ENCODE results near the gene FAM163A. TPM values are rescaled to one million over a fixed set of nuclear protein-coding genes. Genes with fewer than 3 reads are reported as not detected.

Gene FAM163A
- total and polyA plus RNA-seq, 4 donors: 0.09 TPM; not detected in 3

GRCh38 chr1:179788259-179788658 is 45.2 kb downstream of the FAM163A start:
- DNase-seq (no peak), ATAC-seq (ENCODE audit: insufficient read depth, low FRiP score) (no peak)
- H3K9me3 ChIP-seq (ENCODE audit: control insufficient read depth in 4 of 4, insufficient read depth in 3 of 4, low read length in 3 of 4): peaks cover 0 to 5% (median 0%) of the 10 kb centered on the region in 4 donors
- H3K9ac ChIP-seq (ENCODE audit: insufficient read depth in 1 of 2, low read length in 2 of 2): no peak overlapping the region
- no peak overlapping the region for H3K4me3 ChIP-seq
- WGBS, 2 donors: 72 to 75% methylated on average over 6 of the region's 6 CpGs
- no peaks in the 10 kb centered on the region for H3K4me1 ChIP-seq (ENCODE audit: control insufficient read depth in 5 of 5, insufficient read depth in 5 of 5, low read length in 5 of 5)
- H3K36me3 ChIP-seq (ENCODE audit: control insufficient read depth in 4 of 4, insufficient read depth in 4 of 4, low read length in 4 of 4): no peaks in the 10 kb centered on the region
- no peak overlapping the region for H3K27ac ChIP-seq (ENCODE audit: low read depth in 1 of 2, low read length in 1 of 2)
- no peak for TF ChIP-seq CTCF (IDR thresholded peaks at IDR 0.05; ENCODE audit: control extremely low read depth, extremely low read depth)
- no peaks in the 10 kb centered on the region for H3K27me3 ChIP-seq (ENCODE audit: control insufficient read depth in 3 of 3, insufficient read depth in 3 of 3, low read length in 2 of 3)

GRCh38 chr1:179793281-179793680 is 50.2 kb downstream of the FAM163A start:
- H3K4me1 ChIP-seq (ENCODE audit: control insufficient read depth in 5 of 5, insufficient read depth in 5 of 5, low read length in 5 of 5): no peaks in the 10 kb centered on the region
- no peak overlapping the region for H3K9ac ChIP-seq (ENCODE audit: insufficient read depth in 1 of 2, low read length in 2 of 2)
- no peaks in the 10 kb centered on the region for H3K36me3 ChIP-seq (ENCODE audit: control insufficient read depth in 4 of 4, insufficient read depth in 4 of 4, low read length in 4 of 4)
- 95 to 96% methylated on average over 4 of the region's 4 CpGs for WGBS, 2 donors
- H3K4me3 ChIP-seq: no peak overlapping the region
- H3K27me3 ChIP-seq (ENCODE audit: control insufficient read depth in 3 of 3, insufficient read depth in 3 of 3, low read length in 2 of 3): peaks cover 0 to 3% (median 0%) of the 10 kb centered on the region in 3 donors
- peaks cover 0 to 3% (median 0%) of the 10 kb centered on the region in 4 donors for H3K9me3 ChIP-seq (ENCODE audit: control insufficient read depth in 4 of 4, insufficient read depth in 3 of 4, low read length in 3 of 4)
- no peak for TF ChIP-seq CTCF (IDR thresholded peaks at IDR 0.05; ENCODE audit: control extremely low read depth, extremely low read depth)
- no peak for DNase-seq
- no peak for ATAC-seq (ENCODE audit: insufficient read depth, low FRiP score)
- no peak overlapping the region for H3K27ac ChIP-seq (ENCODE audit: low read depth in 1 of 2, low read length in 1 of 2)

- peaks cover 0 to 3% (median 0%) of the 10 kb centered on the region in 3 donors for H3K27me3 ChIP-seq (ENCODE audit: control insufficient read depth in 3 of 3, insufficient read depth in 3 of 3, low read length in 2 of 3)
- H3K9ac ChIP-seq (ENCODE audit: insufficient read depth in 1 of 2, low read length in 2 of 2): no peak overlapping the region
- DNase-seq (no peak), ATAC-seq (ENCODE audit: insufficient read depth, low FRiP score) (no peak)
- no peak overlapping the region for H3K4me3 ChIP-seq
- no peaks in the 10 kb centered on the region for H3K4me1 ChIP-seq (ENCODE audit: control insufficient read depth in 5 of 5, insufficient read depth in 5 of 5, low read length in 5 of 5)
- H3K27ac ChIP-seq (ENCODE audit: low read depth in 1 of 2, low read length in 1 of 2): no peak overlapping the region
- H3K9me3 ChIP-seq (ENCODE audit: control insufficient read depth in 4 of 4, insufficient read depth in 3 of 4, low read length in 3 of 4): no peaks in the 10 kb centered on the region
- 92 to 100% methylated on average over 1 of the region's 1 CpG for WGBS, 2 donors
- TF ChIP-seq CTCF (IDR thresholded peaks at IDR 0.05; ENCODE audit: control extremely low read depth, extremely low read depth): no peak
- no peaks in the 10 kb centered on the region for H3K36me3 ChIP-seq (ENCODE audit: control insufficient read depth in 4 of 4, insufficient read depth in 4 of 4, low read length in 4 of 4)
Measured at GRCh38 chr1:179794146-179794545, 51.1 kb downstream of the FAM163A start.

GRCh38 chr1:179794669-179795068 is 51.6 kb downstream of the FAM163A start:
- Histone ChIP-seq H3K9ac (ENCODE audit: insufficient read depth in 1 of 2, low read length in 2 of 2) (no peak overlapping the region), H3K27ac (ENCODE audit: low read depth in 1 of 2, low read length in 1 of 2) (no peak overlapping the region), H3K27me3 (ENCODE audit: control insufficient read depth in 3 of 3, insufficient read depth in 3 of 3, low read length in 2 of 3) (peaks cover 0 to 3% (median 0%) of the 10 kb centered on the region in 3 donors), H3K4me1 (ENCODE audit: control insufficient read depth in 5 of 5, insufficient read depth in 5 of 5, low read length in 5 of 5) (no peaks in the 10 kb centered on the region), H3K9me3 (ENCODE audit: control insufficient read depth in 4 of 4, insufficient read depth in 3 of 4, low read length in 3 of 4) (no peaks in the 10 kb centered on the region), H3K36me3 (ENCODE audit: control insufficient read depth in 4 of 4, insufficient read depth in 4 of 4, low read length in 4 of 4) (no peaks in the 10 kb centered on the region), H3K4me3 (no peak overlapping the region)
- ATAC-seq (ENCODE audit: insufficient read depth, low FRiP score) (no peak), DNase-seq (no peak)
- WGBS, 2 donors: 37 to 42% methylated on average over 4 of the region's 4 CpGs
- TF ChIP-seq CTCF (IDR thresholded peaks at IDR 0.05; ENCODE audit: control extremely low read depth, extremely low read depth): no peak

Data from lung (tissue), 12 donors.